Gastroesophageal sphincter (tissue), 4 donors: ENCODE results near the gene SNRPA1. TPM values are rescaled to one million over a fixed set of nuclear protein-coding genes. Genes with fewer than 3 reads are reported as not detected.

ENCODE experiments used
- ATAC-seq: fragments of 150-250 bp; one replicate; pipeline ENCODE4 v1.9.1; 2016; ENCODE audit warnings: mild to moderate bottlenecking, moderate library complexity
- H3K27ac ChIP-seq, 4 donors: fragments of 200-600 bp; sonication (generic) in 3 of 4; 1 replicate in 3 of 4; 2 replicates in 1 of 4; pipeline ENCODE4 v1.5.1; 2016 to 2019
- H3K27me3 ChIP-seq: fragments of 200-600 bp; sonication (generic); one replicate; pipeline ENCODE4 v1.5.1; 2019
- H3K36me3 ChIP-seq, 2 donors: fragments of 200-600 bp; sonication (generic); one replicate each; pipeline ENCODE4 v1.5.1; 2019; ENCODE audit warnings: control low read depth in 1 of 2
- H3K4me1 ChIP-seq, 3 donors: fragments of 200-600 bp; sonication (generic); 1 replicate in 2 of 3; 2 replicates in 1 of 3; pipeline ENCODE4 v1.5.1; 2016 to 2019; ENCODE audit warnings: control low read depth in 2 of 3
- H3K4me3 ChIP-seq, 2 donors: fragments of 200-600 bp; sonication (generic); one replicate each; pipeline ENCODE4 v1.5.1; 2019; ENCODE audit warnings: mild to moderate bottlenecking in 1 of 2, moderate library complexity in 1 of 2
- H3K9me3 ChIP-seq, 3 donors: fragments of 200-600 bp; sonication (generic); one replicate each; pipeline ENCODE4 v1.5.1; 2017 to 2019; ENCODE audit warnings: control low read depth in 2 of 3
- EP300 ChIP-seq: sonication (generic); formaldehyde crosslinking; IDR thresholded peaks from one replicate; pipeline ENCODE4 v1.6.1; 2017; ENCODE audit warnings: antibody characterized with exemption, mild to moderate bottlenecking
- POLR2A ChIP-seq, 2 donors: fragments of 450-650 bp; IDR thresholded peaks; one replicate each; pipeline ENCODE4 v1.6.1; 2017; ENCODE audit warnings: antibody characterized with exemption in 2 of 2, mild to moderate bottlenecking in 2 of 2, moderate library complexity in 1 of 2
- POLR2AphosphoS5 ChIP-seq: sonication (generic); formaldehyde crosslinking; IDR thresholded peaks from one replicate; pipeline ENCODE4 v1.6.1; 2017; ENCODE audit warnings: antibody characterized with exemption
- WGBS, 2 donors: methylation state at CpG; one replicate each; pipeline ENCODE4 v1.1.5; 2018; ENCODE audit warnings: low coverage in 1 of 2; 5-methylcytosine and 5-hydroxymethylcytosine counted together
- total RNA-seq, 4 donors: library from RNA; depleted of rRNA; stranded (reverse); fragments of >200 nt; gene quantifications; one replicate each; pipeline ENCODE4 v1.1.0, GENCODE V29; 2016
- TF ChIP-seq, protein P1 (sequence below), 4 experiments: fragments of 200-600 bp in 2 of 4; fragments of 450-650 bp in 2 of 4; sonication (generic) in 1 of 4; IDR thresholded peaks; one replicate each; pipeline ENCODE4 v1.5.1; 2017 to 2019; ENCODE audit warnings: antibody characterized with exemption in 4 of 4, mild to moderate bottlenecking in 2 of 4, moderate library complexity in 2 of 4

The SNRPA1 gene
- total RNA-seq, 4 donors from 2014 or later, result 22.5 to 39.5 (median 27.7) TPM

DNA sequence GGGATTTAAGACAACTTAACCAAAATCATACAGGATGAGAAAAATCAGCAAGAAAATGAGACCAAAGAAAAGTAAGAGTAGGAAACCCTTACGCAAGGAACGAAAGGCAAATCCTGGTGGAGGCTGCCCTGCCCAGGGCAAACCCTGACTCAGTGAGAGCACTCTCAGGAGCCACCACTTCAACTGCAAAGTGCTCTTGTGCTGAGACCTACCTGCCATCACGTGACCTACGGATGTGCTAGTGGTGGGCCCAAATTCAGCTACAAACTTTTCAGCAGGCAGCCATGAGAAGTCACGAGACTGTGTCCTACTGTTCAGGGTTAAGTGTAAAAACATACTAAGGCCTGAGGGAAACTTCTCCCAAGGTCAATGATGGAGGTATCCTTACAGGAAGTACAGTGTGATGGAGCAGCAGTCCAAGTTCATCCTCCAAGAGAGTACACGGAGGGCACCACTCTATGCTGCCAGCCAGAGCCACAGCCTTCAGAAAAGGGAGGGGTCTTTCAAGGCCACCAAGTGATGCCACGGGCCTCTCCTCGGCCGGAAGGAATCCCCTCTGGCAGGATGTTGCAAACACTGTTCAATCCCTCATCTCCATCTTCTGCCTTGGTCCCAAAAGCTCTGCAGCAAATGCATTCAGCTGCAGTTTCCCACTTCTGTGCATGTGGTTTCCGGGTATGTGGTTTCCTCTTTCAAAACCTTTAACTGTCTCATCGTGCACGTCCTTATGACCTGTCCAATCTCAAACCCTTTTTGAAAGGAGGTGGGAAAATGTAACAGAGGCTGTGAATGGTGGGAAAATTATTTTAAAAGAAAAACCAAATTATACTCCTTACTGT is 52.7 kb downstream of the SNRPA1 start:
- ATAC-seq, result no peak

DNA sequence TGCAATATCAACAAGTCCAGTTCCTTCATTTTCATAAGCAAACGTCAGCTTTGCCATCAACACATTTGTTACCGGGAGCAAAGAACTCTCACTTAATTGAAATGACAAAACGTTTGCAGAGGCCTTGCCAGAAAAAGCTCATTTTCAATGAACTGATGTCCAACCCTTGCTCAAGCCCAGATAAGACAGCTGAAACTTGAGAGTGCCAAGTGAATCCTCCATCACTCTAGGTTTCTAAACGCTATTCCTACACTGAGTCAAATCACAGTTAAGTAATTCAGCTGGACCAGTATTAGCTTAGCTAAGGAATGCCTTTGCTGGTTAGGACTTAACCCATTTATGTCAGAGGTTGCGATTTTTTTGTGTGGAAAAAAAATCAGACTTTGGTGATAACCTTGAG is 54.7 kb downstream of the SNRPA1 start:
- TF ChIP-seq, protein P1, sequence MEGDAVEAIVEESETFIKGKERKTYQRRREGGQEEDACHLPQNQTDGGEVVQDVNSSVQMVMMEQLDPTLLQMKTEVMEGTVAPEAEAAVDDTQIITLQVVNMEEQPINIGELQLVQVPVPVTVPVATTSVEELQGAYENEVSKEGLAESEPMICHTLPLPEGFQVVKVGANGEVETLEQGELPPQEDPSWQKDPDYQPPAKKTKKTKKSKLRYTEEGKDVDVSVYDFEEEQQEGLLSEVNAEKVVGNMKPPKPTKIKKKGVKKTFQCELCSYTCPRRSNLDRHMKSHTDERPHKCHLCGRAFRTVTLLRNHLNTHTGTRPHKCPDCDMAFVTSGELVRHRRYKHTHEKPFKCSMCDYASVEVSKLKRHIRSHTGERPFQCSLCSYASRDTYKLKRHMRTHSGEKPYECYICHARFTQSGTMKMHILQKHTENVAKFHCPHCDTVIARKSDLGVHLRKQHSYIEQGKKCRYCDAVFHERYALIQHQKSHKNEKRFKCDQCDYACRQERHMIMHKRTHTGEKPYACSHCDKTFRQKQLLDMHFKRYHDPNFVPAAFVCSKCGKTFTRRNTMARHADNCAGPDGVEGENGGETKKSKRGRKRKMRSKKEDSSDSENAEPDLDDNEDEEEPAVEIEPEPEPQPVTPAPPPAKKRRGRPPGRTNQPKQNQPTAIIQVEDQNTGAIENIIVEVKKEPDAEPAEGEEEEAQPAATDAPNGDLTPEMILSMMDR (IDR thresholded peaks at IDR 0.05), result no peak
- peak; percentile 76 for TF ChIP-seq POLR2AphosphoS5
- TF ChIP-seq EP300, result no peak
- no peak for TF ChIP-seq POLR2A (IDR thresholded peaks at IDR 0.05)
- Histone ChIP-seq H3K27ac (peak overlapping the region; percentile 22 to 61 (median 41)), H3K9me3 (no peaks in the 10 kb centered on the region), H3K4me3 (no peak overlapping the region), H3K36me3 (no peaks in the 10 kb centered on the region), H3K27me3 (no peaks in the 10 kb centered on the region), H3K4me1 (peaks cover 6 to 79% (median 24%) of the 10 kb centered on the region in 3 donors)
- whole genome bisulfite sequencing, 2 donors, result 9 to 48% methylated on average over 3 to 5 of the region's 5 CpGs
- ATAC-seq, result peak; percentile 89

More for the DNA sequence above, 52.7 kb downstream of the SNRPA1 start:
- Histone ChIP-seq H3K4me3 (no peak overlapping the region), H3K27ac (peak overlapping the region in 3 of 4 donors; percentile 11 to 59 (median 25)), H3K27me3 (no peaks in the 10 kb centered on the region), H3K36me3 (no peaks in the 10 kb centered on the region), H3K9me3 (no peaks in the 10 kb centered on the region), H3K4me1 (peaks cover 6 to 100% (median 27%) of the 10 kb centered on the region in 3 donors)
- WGBS, 2 donors, result 50 to 68% methylated on average over 8 of the region's 12 CpGs
- no peak for TF ChIP-seq POLR2A (IDR thresholded peaks at IDR 0.05)
- TF ChIP-seq POLR2AphosphoS5, result no peak
- no peak for TF ChIP-seq EP300
- TF ChIP-seq, protein P1 (IDR thresholded peaks at IDR 0.05), result no peak

DNA sequence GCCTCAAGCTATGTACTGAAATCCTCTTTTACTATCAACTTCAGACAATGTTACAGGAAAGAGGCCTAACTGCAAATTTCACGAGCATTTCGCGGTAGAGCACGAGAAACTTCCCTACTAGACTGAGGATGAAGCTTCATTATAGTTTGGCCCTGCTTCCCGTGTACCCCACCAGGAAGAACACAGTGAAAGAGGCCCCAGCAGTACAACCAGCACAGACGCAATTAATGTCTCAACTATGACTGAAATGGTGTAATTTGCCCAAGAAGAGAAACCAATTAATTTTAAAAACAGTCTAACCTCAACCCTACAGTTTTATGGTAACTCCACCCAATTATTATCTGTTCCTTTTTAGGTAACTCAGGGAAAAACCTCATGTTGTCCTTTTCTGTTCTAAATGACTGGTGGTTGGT is 55.3 kb downstream of the SNRPA1 start:
- no peak overlapping the region for H3K4me3 ChIP-seq
- TF ChIP-seq POLR2AphosphoS5 (no peak), POLR2A (IDR thresholded peaks at IDR 0.05) (no peak)
- TF ChIP-seq, protein P1 (IDR thresholded peaks at IDR 0.05), result no peak
- peaks cover 6 to 73% (median 18%) of the 10 kb centered on the region in 3 donors for H3K4me1 ChIP-seq
- no peaks in the 10 kb centered on the region for H3K27me3 ChIP-seq
- no peaks in the 10 kb centered on the region for H3K9me3 ChIP-seq
- H3K36me3 ChIP-seq, result peaks cover 0 to 6% of the 10 kb centered on the region in 2 donors
- peak overlapping the region; percentile 22 to 61 (median 41) for H3K27ac ChIP-seq
- 46 to 70% methylated on average over 2 to 4 of the region's 6 CpGs for WGBS, 2 donors
- no peak for ATAC-seq

DNA sequence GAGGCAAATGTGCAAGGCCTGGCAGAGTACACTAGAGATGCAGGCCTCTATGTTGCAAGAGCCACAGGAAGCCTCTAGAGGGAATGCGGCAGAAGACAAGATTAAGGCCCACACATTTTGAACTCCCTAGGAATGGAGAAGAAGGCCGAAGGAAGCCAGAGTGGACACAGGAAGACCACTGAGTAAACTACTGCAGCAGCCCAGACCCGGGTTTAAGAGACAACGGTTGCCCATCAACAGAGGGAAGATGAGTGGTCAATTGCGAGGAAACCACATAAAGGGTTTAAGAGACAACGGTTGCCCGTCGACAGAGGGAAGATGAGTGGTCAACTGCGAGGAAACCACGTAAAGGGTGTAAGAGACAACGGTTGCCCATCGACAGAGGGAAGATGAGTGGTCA is 57.8 kb downstream of the SNRPA1 start:
- TF ChIP-seq POLR2AphosphoS5 (no peak), POLR2A (IDR thresholded peaks at IDR 0.05) (no peak), EP300 (no peak)
- TF ChIP-seq, protein P1 (IDR thresholded peaks at IDR 0.05), result no peak
- peaks cover 0 to 24% of the 10 kb centered on the region in 2 donors for H3K36me3 ChIP-seq
- no peak overlapping the region for H3K4me3 ChIP-seq
- H3K27ac ChIP-seq, result no peak overlapping the region
- peaks cover 4 to 64% (median 11%) of the 10 kb centered on the region in 3 donors for H3K4me1 ChIP-seq
- no peaks in the 10 kb centered on the region for H3K9me3 ChIP-seq
- no peaks in the 10 kb centered on the region for H3K27me3 ChIP-seq
- no peak for ATAC-seq
- WGBS, 2 donors, result 87 to 90% methylated on average over 12 of the region's 12 CpGs
